ENCODE data around the gene ERN2. TPM values are rescaled to one million over a fixed set of nuclear protein-coding genes. Genes with fewer than 3 reads are reported as not detected.

ERN2 gene
- total and polyA plus RNA-seq, 9 of the 15 experiments (the other 6 are each of a cell fraction or from before 2014, with no cell fraction given) = 0.07 to 1.5 (median 0.51) TPM; not detected in 3

DNA sequence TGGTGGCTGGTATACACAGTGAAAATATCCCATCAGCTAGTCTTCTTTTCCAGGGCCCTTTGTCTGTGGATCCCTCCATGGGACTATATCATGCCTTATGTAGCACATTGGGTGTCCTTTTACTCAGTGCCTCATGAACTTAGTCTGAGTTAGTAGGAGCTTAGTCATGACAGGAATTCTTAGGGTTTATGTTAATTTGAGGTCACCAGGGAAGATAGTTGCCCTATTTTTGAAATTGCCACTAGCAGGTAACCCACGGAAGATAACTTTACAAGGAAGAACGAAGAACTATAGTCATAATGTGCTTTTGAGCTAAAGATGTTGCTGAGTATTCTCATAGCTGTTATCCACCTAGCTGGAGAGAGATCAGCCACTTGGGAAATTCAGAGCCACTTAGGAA lies 49.1 kb downstream of the ERN2 start:
- DNase-seq (ENCODE audit: extremely low read depth in 1 of 4, low spot score in 3 of 4) (no peak), FAIRE-seq (no peak), ATAC-seq (no peak)
- TF ChIP-seq RFX1 (IDR thresholded peaks at IDR 0.05) = no peak
- TF ChIP-seq, protein P1, sequence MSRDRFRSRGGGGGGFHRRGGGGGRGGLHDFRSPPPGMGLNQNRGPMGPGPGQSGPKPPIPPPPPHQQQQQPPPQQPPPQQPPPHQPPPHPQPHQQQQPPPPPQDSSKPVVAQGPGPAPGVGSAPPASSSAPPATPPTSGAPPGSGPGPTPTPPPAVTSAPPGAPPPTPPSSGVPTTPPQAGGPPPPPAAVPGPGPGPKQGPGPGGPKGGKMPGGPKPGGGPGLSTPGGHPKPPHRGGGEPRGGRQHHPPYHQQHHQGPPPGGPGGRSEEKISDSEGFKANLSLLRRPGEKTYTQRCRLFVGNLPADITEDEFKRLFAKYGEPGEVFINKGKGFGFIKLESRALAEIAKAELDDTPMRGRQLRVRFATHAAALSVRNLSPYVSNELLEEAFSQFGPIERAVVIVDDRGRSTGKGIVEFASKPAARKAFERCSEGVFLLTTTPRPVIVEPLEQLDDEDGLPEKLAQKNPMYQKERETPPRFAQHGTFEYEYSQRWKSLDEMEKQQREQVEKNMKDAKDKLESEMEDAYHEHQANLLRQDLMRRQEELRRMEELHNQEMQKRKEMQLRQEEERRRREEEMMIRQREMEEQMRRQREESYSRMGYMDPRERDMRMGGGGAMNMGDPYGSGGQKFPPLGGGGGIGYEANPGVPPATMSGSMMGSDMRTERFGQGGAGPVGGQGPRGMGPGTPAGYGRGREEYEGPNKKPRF (IDR thresholded peaks at IDR 0.05; ENCODE audit: low read depth, low read length) = no peak
- no peak for TF ChIP-seq ZNF764 (CRISPR knock-in tag; IDR thresholded peaks at IDR 0.05; ENCODE audit: low read depth)
- Histone ChIP-seq H3K9ac (ENCODE audit: insufficient read depth in 1 of 2, low read depth in 2 of 2, low read length in 2 of 2) (no peak overlapping the region), H3K27me3 (ENCODE audit: control insufficient read depth in 2 of 2, insufficient read depth in 2 of 2, low read length in 2 of 2) (no peaks in the 10 kb centered on the region), H3K4me3 (no peak overlapping the region), H3K36me3 (ENCODE audit: control insufficient read depth, insufficient read depth, low read length) (peaks cover 93% of the 10 kb centered on the region), H3K4me1 (replicated peaks in 1 of 2; ENCODE audit: control insufficient read depth in 2 of 2, insufficient read depth in 2 of 2, low read length in 2 of 2) (peaks cover 4 to 24% of the 10 kb centered on the region in 2 experiments; a peak in 3 of 5 replicates), H4K20me1 (replicated peaks; ENCODE audit: control insufficient read depth, insufficient read depth, low read length) (peaks cover 10% of the 10 kb centered on the region; the same call in 1 of the 2 replicates), H3K79me2 (ENCODE audit: control insufficient read depth, insufficient read depth, low read length) (no peaks in the 10 kb centered on the region), H3K9me1 (ENCODE audit: control insufficient read depth, insufficient read depth, low read length) (no peaks in the 10 kb centered on the region), H3K27ac (ENCODE audit: extremely low read depth, low read depth, low read length) (no peak overlapping the region), H3K4me2 (ENCODE audit: insufficient read depth, low read length) (no peak overlapping the region), H3K9me3 (replicated peaks; ENCODE audit: control insufficient read depth, insufficient read depth, low read depth, low read length) (no peaks in the 10 kb centered on the region), H2AFZ (ENCODE audit: low read depth, low read length) (no peak overlapping the region)
- 88% methylated on average over 2 of the region's 2 CpGs for WGBS (ENCODE audit: insufficient coverage, low coverage, missing lambda C conversion rate)
- ChIA-PET POLR2A (interaction anchor here (0.7 to 2.0 kb wide), 6 partner anchors 9 to 25 kb away, joined by 3 to 11 read pairs (median 4); partner anchors contain the start of gene PLK1), CTCF (ENCODE audit: low intra/inter-chr PET ratio) (no interaction called here)
- no TSS peak for BruUV-seq (replicated peaks)
- in situ Hi-C loops (cut with MboI) = no loop called here
- intact Hi-C loops (cut with micrococcal nuclease) = no loop called here
